ENCODE data around the gene QRICH2.

Gene QRICH2

GRCh38 chr17:76264755-76265623 lies 43.1 kb downstream of the QRICH2 start, which contains the start of gene UBALD2:
TSS of gene UBALD2 (plus strand) at chr17:76265348. CDS start at chr17:76265506, 158 bp downstream.
- TF ChIP-seq CTCF (IDR thresholded peaks at IDR 0.05) = no peak

- TF ChIP-seq CTCF (IDR thresholded peaks at IDR 0.05) = no peak
These were observed 43.7 kb downstream of the QRICH2 start for GRCh38 chr17:76264425-76264754.

GRCh38 chr17:76263896-76264295 lies 44.2 kb downstream of the QRICH2 start:
- TF ChIP-seq CTCF (IDR thresholded peaks at IDR 0.05) = no peak

- no peak for TF ChIP-seq CTCF (IDR thresholded peaks at IDR 0.05)
These were observed 45.2 kb downstream of the QRICH2 start for GRCh38 chr17:76262732-76263344.

GRCh38 chr17:76261421-76262215 lies 46.5 kb downstream of the QRICH2 start:
- no peak for TF ChIP-seq CTCF (IDR thresholded peaks at IDR 0.05)

- no peak for TF ChIP-seq CTCF (IDR thresholded peaks at IDR 0.05)
These were observed 47.4 kb downstream of the QRICH2 start for GRCh38 chr17:76260669-76261068.

GRCh38 chr17:76260220-76260619 lies 47.9 kb downstream of the QRICH2 start:
- no peak for TF ChIP-seq CTCF (IDR thresholded peaks at IDR 0.05)

Data from LNCAP (cell line).